GM12864 (cell line): ENCODE results near the gene CHPF.
A peak's percentile ranks its signal among the peaks of the same experiment; 100 is the strongest.

Source experiments
- DNase-seq: peaks from one replicate; pipeline ENCODE4 v3.0.0-alpha.2; 2011; ENCODE audit warnings: low read depth
- H3K4me3 ChIP-seq: 2 replicates; pipeline ENCODE4 v1.5.1; 2011; ENCODE audit warnings: mild to moderate bottlenecking, low read depth, low read length, control low read depth
- CTCF ChIP-seq: IDR thresholded peaks from 2 replicates; pipeline ENCODE4 v1.5.1; 2011; ENCODE audit warnings: low read depth, mild to moderate bottlenecking, moderate library complexity, low read length, control low read depth, inconsistent platforms; ENCODE audit errors: missing control alignments

Gene CHPF

DNA sequence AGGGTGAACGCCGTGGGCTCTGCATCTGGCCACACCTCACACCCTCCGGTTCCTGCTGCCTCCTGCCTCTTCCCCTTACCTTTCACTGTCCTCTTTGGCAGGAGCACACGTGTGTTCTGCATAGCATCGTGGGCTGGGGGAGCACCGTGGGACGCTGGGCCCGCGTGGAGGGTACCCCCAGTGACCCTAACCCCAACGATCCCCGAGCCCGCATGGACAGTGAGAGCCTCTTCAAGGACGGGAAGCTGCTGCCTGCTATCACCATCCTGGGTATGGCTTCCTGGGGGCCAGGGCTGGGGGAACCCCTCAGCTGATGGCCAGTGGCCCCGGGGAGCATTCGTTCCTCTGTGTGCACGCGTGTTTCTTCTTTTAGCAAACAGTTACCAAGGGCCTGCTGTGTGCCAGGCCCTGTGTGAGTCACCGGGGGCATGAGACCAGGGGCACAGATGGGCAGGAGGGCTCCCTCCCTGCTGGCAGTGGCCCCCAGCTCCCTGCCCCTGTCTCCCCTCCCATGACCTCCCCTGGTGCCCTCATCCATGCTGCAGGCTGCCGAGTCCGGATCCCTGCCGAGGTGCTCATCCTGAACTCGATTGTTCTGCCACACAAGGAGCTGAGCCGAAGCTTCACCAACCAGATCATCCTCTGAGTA is 37.3 kb downstream of the CHPF start:
- no peak overlapping the region for H3K4me3 ChIP-seq
- no peak for TF ChIP-seq CTCF
- no peak for DNase-seq

DNA sequence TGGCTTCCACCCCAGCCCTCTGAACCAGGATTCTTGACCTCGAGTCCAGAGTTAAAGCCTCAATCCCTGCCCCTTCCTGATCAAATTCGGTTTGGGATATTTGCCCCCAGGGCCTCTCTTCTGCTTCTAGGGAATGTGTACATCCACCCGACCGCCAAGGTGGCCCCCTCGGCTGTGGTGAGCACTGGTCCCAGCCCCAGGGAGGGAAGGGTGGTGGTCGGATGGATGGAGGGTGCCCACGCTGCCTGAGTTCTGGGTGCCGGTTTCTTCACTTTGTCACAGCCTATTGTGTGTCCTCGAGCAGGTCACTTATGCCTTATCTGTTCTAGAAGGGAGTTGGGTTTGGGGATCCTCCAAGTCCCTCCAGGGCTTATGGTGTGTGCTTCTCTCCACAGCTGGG is 38.0 kb downstream of the CHPF start:
- TF ChIP-seq CTCF, result no peak
- no peak for DNase-seq

DNA sequence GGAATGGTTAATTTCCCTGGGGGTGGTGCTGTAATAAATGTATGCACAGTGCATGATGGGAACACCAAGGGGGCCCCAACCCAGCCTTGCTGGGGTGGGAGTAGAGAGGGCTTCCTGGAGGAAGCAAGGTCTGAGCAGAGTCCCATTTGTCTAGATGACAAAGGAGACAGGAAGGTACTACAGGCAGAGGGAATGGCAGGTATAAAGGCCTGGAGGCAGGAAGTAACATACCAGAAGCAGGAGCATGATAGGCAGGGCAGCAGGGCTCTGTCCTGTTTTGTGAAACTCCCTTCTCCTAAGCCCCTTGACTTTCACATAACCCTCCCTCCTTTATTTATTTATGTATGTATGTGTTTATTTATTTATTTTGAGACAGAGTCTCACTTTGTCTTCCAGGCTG is 41.0 kb downstream of the CHPF start:
- DNase-seq, result no peak
- H3K4me3 ChIP-seq, result no peak overlapping the region
- TF ChIP-seq CTCF, result no peak

More for the DNA sequence above, 38.0 kb downstream of the CHPF start:
- H3K4me3 ChIP-seq, result no peak overlapping the region

DNA sequence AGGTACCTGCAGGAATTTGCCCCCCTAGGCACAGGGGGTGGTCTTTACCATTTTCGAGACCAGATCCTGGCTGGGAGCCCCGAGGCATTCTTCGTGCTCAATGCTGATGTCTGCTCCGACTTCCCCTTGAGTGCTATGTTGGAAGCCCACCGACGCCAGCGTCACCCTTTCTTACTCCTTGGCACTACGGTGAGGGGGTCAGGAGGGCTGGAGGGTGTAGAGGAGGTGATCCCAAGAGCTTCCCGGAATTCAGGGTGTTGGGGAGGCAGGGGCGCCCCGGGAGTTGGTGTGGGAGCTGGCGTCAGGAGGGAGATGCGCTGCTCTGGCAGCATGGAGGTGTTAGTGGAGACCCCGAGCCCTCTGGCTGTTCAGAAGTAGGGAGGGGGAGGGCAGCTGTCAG is 41.8 kb downstream of the CHPF start:
- H3K4me3 ChIP-seq, result no peak overlapping the region
- DNase-seq, result no peak
- TF ChIP-seq CTCF, result no peak

DNA sequence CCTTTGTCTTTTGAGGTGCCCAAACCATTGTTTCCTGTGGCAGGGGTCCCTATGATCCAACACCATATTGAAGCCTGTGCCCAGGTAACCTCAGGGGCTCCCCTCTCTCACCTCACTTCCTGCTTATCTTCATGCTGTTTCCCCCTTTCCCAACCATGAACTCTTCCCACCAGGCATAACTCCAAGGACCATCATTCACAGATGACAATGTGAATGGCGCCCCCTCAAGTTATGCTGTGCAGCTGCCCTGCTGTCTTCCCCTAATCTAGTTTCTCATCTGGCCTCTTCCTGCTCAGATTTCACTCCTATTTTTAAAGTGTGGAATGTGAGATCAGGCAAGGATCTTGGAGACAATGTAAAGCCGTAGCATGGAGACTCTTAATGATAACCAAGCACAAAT is 43.5 kb downstream of the CHPF start:
- peak; percentile 44 for TF ChIP-seq CTCF
- H3K4me3 ChIP-seq, result peak overlapping the region; percentile 88
- DNase-seq, result no peak

- DNase-seq, result no peak
- H3K4me3 ChIP-seq, result peak overlapping the region; percentile 88
- TF ChIP-seq CTCF, result no peak
Measured at GRCh38 chr2:219499555-219499954, 44.1 kb downstream of the CHPF start.

DNA sequence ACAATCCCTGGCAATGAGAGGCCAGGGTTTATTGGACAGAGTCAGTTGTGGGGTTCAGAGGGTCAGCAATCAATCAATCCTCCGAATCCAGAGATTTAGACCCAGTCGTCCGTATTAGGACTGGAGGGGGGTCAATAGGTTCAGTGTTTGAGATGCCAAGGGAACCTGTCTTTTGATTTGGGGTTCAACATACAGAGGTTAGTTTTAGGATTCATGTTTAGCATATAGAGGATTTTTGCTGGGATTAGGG is 44.6 kb downstream of the CHPF start:
- H3K4me3 ChIP-seq, result peak overlapping the region; percentile 88
- TF ChIP-seq CTCF, result no peak

More for the DNA sequence above, 44.6 kb downstream of the CHPF start:
- DNase-seq, result no peak
